ENCODE measurements around the gene HYCC2.
"Not testable (repeated sequence)": the region's sequence is repeated elsewhere in the genome, so short reads cannot be mapped to it uniquely, and the experiment has no call there.

HYCC2 gene

DNA sequence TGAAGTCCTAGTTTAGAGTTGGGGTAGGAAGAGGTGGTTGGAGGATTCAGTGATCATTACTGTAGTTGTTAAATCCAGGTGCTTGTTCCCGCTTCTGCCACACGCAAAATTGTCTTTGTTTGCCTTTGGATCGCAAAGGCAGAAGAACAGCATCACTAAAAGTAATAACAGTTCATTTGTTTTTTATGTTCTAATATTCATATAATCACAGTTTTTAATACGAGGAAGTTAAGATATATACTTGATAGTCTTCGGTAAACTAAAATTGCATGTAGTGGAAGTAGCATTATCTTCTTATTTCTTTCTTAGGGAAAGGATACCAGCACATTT, 695 bp upstream of the HYCC2 start:
- Histone ChIP-seq H3K79me1 (ENCODE audit: low read length) (peaks cover 5% of the 10 kb centered on the region), H3K4me3 (ENCODE audit: low read depth, low read length) (peak overlapping the region; percentile 96), H3K14ac (ENCODE audit: low read length) (peak overlapping the region; percentile 24), H4K12ac (ENCODE audit: low read depth, low read length) (peak overlapping the region; percentile 70), H3K4me1 (ENCODE audit: control insufficient read depth in 1 of 2, insufficient read depth in 2 of 2, low read length in 2 of 2) (peaks cover 0 to 2% of the 10 kb centered on the region in 2 experiments), H3K4ac (ENCODE audit: low read depth, low read length) (peak overlapping the region; percentile 24), H3K27me3 (ENCODE audit: insufficient read depth, low read length) (no peaks in the 10 kb centered on the region), H2AK5ac (ENCODE audit: low read length) (no peak overlapping the region), H2BK5ac (ENCODE audit: low read depth, low read length, poor library complexity) (no peak overlapping the region), H2AFZ (ENCODE audit: insufficient read depth, low read length, poor library complexity) (no peak overlapping the region), H3K18ac (ENCODE audit: low read length) (no peak overlapping the region), H2BK120ac (ENCODE audit: insufficient read depth, low read length, poor library complexity) (no peak overlapping the region), H3K9ac (ENCODE audit: low read length) (peak overlapping the region; percentile 94), H2BK12ac (ENCODE audit: low read length) (no peak overlapping the region), H4K91ac (ENCODE audit: low read depth, low read length) (no peak overlapping the region), H3K27ac (ENCODE audit: low read depth, low read length) (no peak overlapping the region), H3K79me2 (ENCODE audit: control insufficient read depth, insufficient read depth, low read length, poor library complexity) (peaks cover 3% of the 10 kb centered on the region), H3K23ac (ENCODE audit: low read length) (no peak overlapping the region), H3K4me2 (ENCODE audit: low read length) (peak overlapping the region; percentile 89), H3K36me3 (ENCODE audit: control insufficient read depth in 1 of 2, insufficient read depth in 2 of 2, low read length in 2 of 2) (no peaks in the 10 kb centered on the region), H3K9me3 (ENCODE audit: insufficient read depth, low read depth, low read length) (no peaks in the 10 kb centered on the region), H4K8ac (ENCODE audit: low read depth, low read length) (peak overlapping the region; percentile 62)
- DNase-seq = no peak
- WGBS (ENCODE audit: extremely low coverage, insufficient coverage, insufficient read length) = no CpG with 5 or more reads among the region's 5 CpGs

DNA sequence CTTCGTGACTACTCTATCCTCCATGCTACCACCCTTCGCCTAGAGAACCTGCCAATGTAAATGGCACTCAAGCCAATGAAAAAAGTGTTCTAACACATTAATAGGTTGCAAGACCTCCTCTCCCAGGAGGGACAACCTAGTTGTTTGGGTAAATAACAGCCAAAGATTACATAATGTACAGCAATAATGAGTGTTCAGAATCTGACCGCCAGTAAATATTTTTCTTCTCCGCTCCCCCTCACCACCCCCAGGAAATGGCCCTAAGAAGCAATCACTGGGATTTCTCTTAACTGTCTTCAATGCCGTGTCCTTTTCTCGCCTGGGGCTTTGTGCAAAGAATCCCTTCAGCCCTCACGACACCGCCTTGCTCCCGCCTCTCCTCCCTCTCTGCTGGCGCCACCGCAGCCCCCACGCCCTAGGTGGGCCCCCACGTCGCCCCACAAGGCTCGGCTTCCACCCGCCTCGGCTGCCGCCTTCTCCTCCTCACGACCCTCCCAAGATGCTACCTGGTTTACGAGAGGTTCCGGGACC, 458 bp downstream of the HYCC2 start:
- H3K27me3 ChIP-seq (ENCODE audit: insufficient read depth, low read length) = no peaks in the 10 kb centered on the region
- H4K91ac ChIP-seq (ENCODE audit: low read depth, low read length) = peak overlapping the region; percentile 53
- H3K4me3 ChIP-seq (ENCODE audit: low read depth, low read length) = peak overlapping the region; percentile 96
- H2AFZ ChIP-seq (ENCODE audit: insufficient read depth, low read length, poor library complexity) = peak overlapping the region; percentile 65
- peaks cover 3% of the 10 kb centered on the region for H3K79me2 ChIP-seq (ENCODE audit: control insufficient read depth, insufficient read depth, low read length, poor library complexity)
- no peak overlapping the region for H3K23ac ChIP-seq (ENCODE audit: low read length)
- H3K4me1 ChIP-seq (ENCODE audit: control insufficient read depth in 1 of 2, insufficient read depth in 2 of 2, low read length in 2 of 2) = peaks cover 0 to 2% of the 10 kb centered on the region in 2 experiments
- peak; percentile 26 to 40 for DNase-seq
- no CpG with 5 or more reads among the region's 21 CpGs for WGBS (ENCODE audit: extremely low coverage, insufficient coverage, insufficient read length)
- peak overlapping the region; percentile 32 for H3K27ac ChIP-seq (ENCODE audit: low read depth, low read length)
- H3K18ac ChIP-seq (ENCODE audit: low read length) = peak overlapping the region; percentile 42
- H2BK12ac ChIP-seq (ENCODE audit: low read length) = no peak overlapping the region
- H2BK5ac ChIP-seq (ENCODE audit: low read depth, low read length, poor library complexity) = peak overlapping the region; percentile 5
- H3K4me2 ChIP-seq (ENCODE audit: low read length) = peak overlapping the region; percentile 79
- H3K4ac ChIP-seq (ENCODE audit: low read depth, low read length) = peak overlapping the region; percentile 37
- peaks cover 5% of the 10 kb centered on the region for H3K79me1 ChIP-seq (ENCODE audit: low read length)
- no peak overlapping the region for H2BK120ac ChIP-seq (ENCODE audit: insufficient read depth, low read length, poor library complexity)
- H2AK5ac ChIP-seq (ENCODE audit: low read length) = no peak overlapping the region
- H4K12ac ChIP-seq (ENCODE audit: low read depth, low read length) = peak overlapping the region; percentile 17
- H3K9ac ChIP-seq (ENCODE audit: low read length) = peak overlapping the region; percentile 89
- no peaks in the 10 kb centered on the region for H3K36me3 ChIP-seq (ENCODE audit: control insufficient read depth in 1 of 2, insufficient read depth in 2 of 2, low read length in 2 of 2)
- peak overlapping the region; percentile 89 for H4K8ac ChIP-seq (ENCODE audit: low read depth, low read length)
- H3K9me3 ChIP-seq (ENCODE audit: insufficient read depth, low read depth, low read length) = no peaks in the 10 kb centered on the region
- H3K14ac ChIP-seq (ENCODE audit: low read length) = peak overlapping the region; percentile 8

GRCh38 chr2:201064797-201065329, 6.6 kb downstream of the HYCC2 start:
- no peak overlapping the region for H2AK5ac ChIP-seq (ENCODE audit: low read length)
- H2BK120ac ChIP-seq (ENCODE audit: insufficient read depth, low read length, poor library complexity) = no peak overlapping the region
- no peaks in the 10 kb centered on the region for H3K36me3 ChIP-seq (ENCODE audit: control insufficient read depth in 1 of 2, insufficient read depth in 2 of 2, low read length in 2 of 2)
- DNase-seq = no peak
- H3K14ac ChIP-seq (ENCODE audit: low read length) = no peak overlapping the region
- H4K12ac ChIP-seq (ENCODE audit: low read depth, low read length) = no peak overlapping the region
- no peak overlapping the region for H2BK5ac ChIP-seq (ENCODE audit: low read depth, low read length, poor library complexity)
- no peak overlapping the region for H3K4ac ChIP-seq (ENCODE audit: low read depth, low read length)
- H3K9me3 ChIP-seq (ENCODE audit: insufficient read depth, low read depth, low read length) = no peaks in the 10 kb centered on the region
- no peak overlapping the region for H3K27ac ChIP-seq (ENCODE audit: low read depth, low read length)
- no peak overlapping the region for H3K9ac ChIP-seq (ENCODE audit: low read length)
- H3K4me2 ChIP-seq (ENCODE audit: low read length) = no peak overlapping the region
- no peak overlapping the region for H2AFZ ChIP-seq (ENCODE audit: insufficient read depth, low read length, poor library complexity)
- H2BK12ac ChIP-seq (ENCODE audit: low read length) = no peak overlapping the region
- no peak overlapping the region for H4K8ac ChIP-seq (ENCODE audit: low read depth, low read length)
- no peaks in the 10 kb centered on the region for H3K27me3 ChIP-seq (ENCODE audit: insufficient read depth, low read length)
- WGBS (ENCODE audit: extremely low coverage, insufficient coverage, insufficient read length) = no CpG with 5 or more reads among the region's 2 CpGs
- H3K4me1 ChIP-seq (ENCODE audit: control insufficient read depth in 1 of 2, insufficient read depth in 2 of 2, low read length in 2 of 2) = no peaks in the 10 kb centered on the region
- no peaks in the 10 kb centered on the region for H3K79me2 ChIP-seq (ENCODE audit: control insufficient read depth, insufficient read depth, low read length, poor library complexity)
- no peaks in the 10 kb centered on the region for H3K79me1 ChIP-seq (ENCODE audit: low read length)
- H4K91ac ChIP-seq (ENCODE audit: low read depth, low read length) = no peak overlapping the region
- H3K23ac ChIP-seq (ENCODE audit: low read length) = no peak overlapping the region
- no peak overlapping the region for H3K4me3 ChIP-seq (ENCODE audit: low read depth, low read length)
- H3K18ac ChIP-seq (ENCODE audit: low read length) = no peak overlapping the region

DNA sequence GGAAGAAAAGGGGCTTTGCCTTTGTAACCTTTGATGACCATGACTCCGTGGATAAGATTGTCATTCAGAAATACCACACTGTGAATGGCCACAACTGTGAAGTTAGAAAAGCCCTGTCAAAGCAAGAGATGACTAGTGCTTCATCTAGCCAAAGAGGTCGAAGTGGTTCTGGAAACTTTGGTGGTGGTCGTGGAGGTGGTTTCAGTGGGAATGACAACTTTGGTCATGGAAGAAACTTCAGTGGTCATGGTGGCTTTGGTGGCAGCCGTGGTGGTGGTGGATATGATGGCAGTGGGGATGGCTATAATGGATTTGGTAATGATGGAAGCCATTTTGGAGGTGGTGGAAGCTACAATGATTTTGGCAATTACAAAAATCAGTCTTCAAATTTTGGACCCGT, 8.0 kb downstream of the HYCC2 start:
- H2BK120ac ChIP-seq (ENCODE audit: insufficient read depth, low read length, poor library complexity); H3K18ac ChIP-seq (ENCODE audit: low read length); DNase-seq; H3K27ac ChIP-seq (ENCODE audit: low read depth, low read length); H4K8ac ChIP-seq (ENCODE audit: low read depth, low read length); H2BK12ac ChIP-seq (ENCODE audit: low read length); H3K4ac ChIP-seq (ENCODE audit: low read depth, low read length); H3K9ac ChIP-seq (ENCODE audit: low read length); H3K27me3 ChIP-seq (ENCODE audit: insufficient read depth, low read length); H3K9me3 ChIP-seq (ENCODE audit: insufficient read depth, low read depth, low read length); H2AFZ ChIP-seq (ENCODE audit: insufficient read depth, low read length, poor library complexity); H2BK5ac ChIP-seq (ENCODE audit: low read depth, low read length, poor library complexity); H3K36me3 ChIP-seq (ENCODE audit: control insufficient read depth in 1 of 2, insufficient read depth in 2 of 2, low read length in 2 of 2); H3K14ac ChIP-seq (ENCODE audit: low read length); H2AK5ac ChIP-seq (ENCODE audit: low read length); H4K12ac ChIP-seq (ENCODE audit: low read depth, low read length); H3K4me1 ChIP-seq (ENCODE audit: control insufficient read depth in 1 of 2, insufficient read depth in 2 of 2, low read length in 2 of 2); H3K79me2 ChIP-seq (ENCODE audit: control insufficient read depth, insufficient read depth, low read length, poor library complexity); H3K4me3 ChIP-seq (ENCODE audit: low read depth, low read length); H4K91ac ChIP-seq (ENCODE audit: low read depth, low read length); H3K23ac ChIP-seq (ENCODE audit: low read length); H3K4me2 ChIP-seq (ENCODE audit: low read length); H3K79me1 ChIP-seq (ENCODE audit: low read length): not testable (repeated sequence)
- WGBS (ENCODE audit: extremely low coverage, insufficient coverage, insufficient read length) = no CpG with 5 or more reads among the region's 5 CpGs
